Activated CD4-positive, alpha-beta T cell treated with anti-CD3 and anti-CD28 coated beads for 48 hours (primary cell): ENCODE measurements around the gene PARVA.

Experiments
- DNase-seq: peaks from one replicate; pipeline ENCODE4 v3.0.0-alpha.2; 2020

The PARVA gene

GRCh38 chr11:12404436-12404835 is 27.1 kb downstream of the PARVA start:
- DNase-seq: no peak

DNA sequence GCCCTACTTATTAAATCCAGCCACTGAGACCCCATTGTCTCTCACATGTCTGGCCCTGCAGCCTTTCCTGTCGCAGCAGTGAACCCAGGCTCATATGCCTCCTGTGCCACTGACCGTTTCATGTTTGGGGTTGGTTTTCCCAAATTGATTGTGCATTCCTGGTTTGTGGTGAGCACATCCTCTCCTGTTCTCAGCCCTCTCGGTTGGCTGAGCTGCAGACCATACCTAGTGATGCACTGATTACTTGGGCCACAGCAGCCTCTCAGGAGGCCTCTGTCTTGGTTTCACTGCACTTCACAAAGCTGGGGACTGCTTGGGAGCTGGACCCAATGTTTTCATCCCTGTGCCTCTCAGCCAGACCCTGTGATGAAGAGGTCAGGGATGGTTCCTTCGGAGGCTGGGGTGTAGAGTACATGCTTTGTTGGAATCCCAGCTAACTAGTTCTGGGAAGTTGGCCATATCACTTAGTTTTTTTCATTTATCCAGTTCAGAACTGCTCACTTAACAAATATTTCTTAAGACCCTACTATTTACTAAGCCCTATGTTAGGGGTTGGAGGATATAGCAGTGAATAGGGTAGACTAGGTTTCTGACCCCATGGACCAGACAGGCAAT is 30.9 kb downstream of the PARVA start:
- no peak for DNase-seq

- no peak for DNase-seq
These were observed 32.2 kb downstream of the PARVA start for GRCh38 chr11:12409621-12410005.

DNA sequence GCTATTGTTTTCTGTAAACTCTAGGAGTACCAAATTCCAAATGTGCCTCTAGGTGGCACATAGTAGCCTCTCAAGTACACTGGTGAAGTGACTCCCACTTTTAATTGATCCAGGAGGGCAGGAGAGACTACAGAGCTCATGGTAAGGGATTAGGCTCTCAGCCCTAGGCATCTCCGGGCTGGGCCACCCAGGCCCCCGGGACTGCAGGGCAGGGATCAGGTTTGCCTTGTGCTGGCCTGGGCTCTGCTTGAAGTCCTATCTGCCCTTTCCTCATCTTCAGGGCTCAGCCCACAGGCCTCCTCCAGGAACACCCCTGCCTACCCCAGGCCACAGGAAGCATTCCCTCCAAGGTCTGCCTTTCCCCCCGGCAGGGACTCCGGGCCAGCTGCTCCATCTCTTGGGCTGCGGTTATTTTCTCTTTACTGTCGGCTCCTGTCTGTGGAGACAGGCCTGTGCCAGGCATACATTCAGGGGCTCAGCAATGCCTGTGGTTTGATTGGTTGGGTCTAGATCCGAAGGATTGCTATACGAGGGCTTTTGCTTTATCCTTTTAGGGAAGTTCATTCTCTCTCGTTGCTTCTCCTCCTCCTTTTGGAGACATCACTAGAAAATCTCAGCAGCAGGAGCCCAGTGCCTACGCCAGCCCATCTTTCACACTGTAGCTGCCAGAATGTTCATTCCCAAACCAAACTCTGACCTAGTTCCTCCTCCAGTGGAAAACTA is 32.8 kb downstream of the PARVA start:
- no peak for DNase-seq

GRCh38 chr11:12411393-12411792 is 34.0 kb downstream of the PARVA start:
- no peak for DNase-seq

DNA sequence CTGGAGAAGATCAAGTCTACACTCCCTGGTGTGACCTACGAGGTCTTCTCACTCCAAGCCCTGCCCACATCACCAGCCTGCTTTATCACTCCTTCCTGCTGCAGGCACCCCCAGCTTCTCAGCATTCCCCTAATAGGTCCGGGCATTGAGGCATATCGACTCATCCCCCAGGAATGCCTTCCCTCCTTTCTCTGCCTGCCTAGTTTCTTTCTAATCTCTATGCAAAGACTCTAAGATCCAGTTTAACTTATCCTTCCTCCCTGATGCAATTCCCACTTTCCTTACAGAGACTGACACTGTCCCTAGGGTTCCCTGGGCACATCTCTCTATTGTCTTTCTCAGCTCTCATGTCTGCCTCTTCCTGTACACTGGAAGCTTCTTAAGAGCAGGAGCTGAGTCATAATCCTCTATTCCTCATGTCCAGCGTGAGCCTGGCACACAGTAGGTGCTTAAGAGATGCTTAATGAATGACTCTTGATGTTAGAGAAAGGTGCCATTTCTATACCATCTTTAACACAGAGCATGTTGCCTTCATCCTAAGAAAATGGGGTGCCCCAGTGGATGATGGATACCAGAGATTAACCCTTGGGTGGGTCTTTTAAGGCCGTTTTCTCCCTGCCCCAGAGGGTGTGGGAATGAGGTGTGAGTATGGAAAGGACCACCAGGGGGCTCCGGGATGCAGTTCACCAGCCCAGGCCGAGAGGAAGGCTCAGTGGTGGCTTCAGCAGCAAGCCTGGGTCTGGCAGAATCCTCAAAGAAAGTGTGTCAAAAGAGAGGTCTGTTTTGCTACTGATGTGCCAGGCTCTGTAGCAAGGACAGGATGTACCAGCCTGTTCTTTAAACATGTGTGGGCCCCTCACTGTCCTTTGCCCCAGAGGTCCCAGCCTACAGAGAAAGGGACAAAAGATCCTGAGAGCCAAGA is 34.7 kb downstream of the PARVA start:
- peak; percentile 65 for DNase-seq

DNA sequence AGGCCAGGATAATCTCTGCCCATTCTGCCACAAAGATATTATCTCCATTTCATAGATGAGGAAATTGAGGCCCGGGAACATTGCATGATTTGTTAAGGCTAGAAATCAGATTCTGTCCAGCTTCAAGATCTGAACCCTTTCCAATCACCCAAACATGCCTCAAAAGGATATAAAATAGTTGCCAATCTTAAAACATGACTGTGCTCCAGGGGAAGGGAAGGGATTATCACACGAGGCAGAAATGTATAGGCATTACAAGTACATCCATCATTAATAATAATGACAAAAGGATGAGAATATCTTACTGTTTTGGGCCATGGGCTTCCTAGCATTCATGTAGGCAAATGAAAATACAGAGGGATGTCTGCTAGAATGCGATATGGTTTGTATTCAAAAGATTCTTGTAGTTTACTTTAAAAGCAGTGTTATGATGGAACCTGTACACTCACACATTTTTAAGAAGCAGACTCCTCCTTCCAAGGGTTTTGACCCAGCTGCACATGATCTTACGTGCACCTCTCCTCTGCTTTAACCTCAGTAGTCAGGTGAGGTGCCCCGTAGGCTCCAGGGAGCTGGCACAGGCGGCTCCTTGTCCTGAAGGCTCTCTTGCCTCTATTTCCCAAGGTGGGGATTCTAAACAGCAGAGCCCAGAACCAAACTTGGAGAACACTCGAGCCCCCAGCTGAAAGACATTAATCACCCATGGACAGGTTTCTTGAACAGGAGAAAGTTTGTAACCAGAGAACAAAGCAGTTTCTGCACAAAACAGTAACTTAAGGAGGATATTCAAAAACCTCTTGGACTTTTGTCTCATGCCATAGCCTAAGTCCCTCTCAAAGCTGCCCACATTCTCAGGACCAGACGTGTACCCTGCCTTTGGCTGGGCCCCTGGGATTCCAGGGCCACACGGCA is 36.0 kb downstream of the PARVA start:
- no peak for DNase-seq

DNA sequence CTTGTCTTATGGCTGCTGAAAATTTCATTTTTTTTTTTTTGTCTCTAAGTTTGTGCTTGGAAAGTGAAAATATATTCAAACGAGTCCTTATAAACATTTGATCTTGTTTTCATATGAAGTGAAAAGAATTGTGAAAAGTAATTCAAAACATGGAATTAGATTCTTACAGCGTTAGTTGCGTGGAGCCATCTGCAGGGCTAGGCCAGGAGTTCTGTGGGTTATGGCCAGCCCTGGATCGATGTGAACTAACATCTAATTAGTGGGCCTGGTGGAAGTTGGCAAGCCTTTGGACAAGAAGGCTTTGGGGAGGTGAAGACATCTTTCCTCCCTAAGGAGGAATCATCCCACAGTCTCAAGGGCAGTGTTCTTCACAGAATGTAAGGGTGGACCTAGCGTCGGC is 37.2 kb downstream of the PARVA start:
- no peak for DNase-seq

DNA sequence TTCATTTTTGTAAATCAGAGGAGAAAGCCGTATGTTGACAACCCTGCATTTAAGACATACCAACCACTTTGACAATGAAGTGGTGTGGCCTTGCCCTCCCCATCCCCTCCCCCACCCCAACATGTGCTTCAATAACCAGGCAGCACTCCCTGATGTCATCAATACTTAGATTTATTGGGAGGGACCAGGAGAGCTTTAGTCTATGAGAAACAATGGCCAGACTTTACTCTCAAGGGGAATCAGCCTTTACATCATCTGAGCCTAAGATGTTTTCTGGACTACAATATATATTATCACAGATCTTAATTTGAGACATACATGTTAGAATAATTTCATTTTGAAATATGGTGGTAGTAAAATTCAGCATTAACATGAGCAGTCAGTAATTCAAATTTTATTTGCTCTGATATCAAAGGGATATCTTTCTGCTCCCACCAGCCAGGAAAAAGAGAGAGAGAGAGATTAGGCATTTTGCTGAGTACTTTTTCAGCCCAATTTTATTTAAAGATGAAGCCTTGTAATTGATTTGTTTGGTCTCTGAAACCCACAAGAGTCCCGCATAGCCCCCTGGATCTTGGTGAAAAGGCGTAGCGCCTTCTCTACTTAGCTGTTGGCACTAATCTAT is 38.1 kb downstream of the PARVA start:
- DNase-seq: no peak

GRCh38 chr11:12416552-12416951 is 39.2 kb downstream of the PARVA start:
- DNase-seq: no peak

DNA sequence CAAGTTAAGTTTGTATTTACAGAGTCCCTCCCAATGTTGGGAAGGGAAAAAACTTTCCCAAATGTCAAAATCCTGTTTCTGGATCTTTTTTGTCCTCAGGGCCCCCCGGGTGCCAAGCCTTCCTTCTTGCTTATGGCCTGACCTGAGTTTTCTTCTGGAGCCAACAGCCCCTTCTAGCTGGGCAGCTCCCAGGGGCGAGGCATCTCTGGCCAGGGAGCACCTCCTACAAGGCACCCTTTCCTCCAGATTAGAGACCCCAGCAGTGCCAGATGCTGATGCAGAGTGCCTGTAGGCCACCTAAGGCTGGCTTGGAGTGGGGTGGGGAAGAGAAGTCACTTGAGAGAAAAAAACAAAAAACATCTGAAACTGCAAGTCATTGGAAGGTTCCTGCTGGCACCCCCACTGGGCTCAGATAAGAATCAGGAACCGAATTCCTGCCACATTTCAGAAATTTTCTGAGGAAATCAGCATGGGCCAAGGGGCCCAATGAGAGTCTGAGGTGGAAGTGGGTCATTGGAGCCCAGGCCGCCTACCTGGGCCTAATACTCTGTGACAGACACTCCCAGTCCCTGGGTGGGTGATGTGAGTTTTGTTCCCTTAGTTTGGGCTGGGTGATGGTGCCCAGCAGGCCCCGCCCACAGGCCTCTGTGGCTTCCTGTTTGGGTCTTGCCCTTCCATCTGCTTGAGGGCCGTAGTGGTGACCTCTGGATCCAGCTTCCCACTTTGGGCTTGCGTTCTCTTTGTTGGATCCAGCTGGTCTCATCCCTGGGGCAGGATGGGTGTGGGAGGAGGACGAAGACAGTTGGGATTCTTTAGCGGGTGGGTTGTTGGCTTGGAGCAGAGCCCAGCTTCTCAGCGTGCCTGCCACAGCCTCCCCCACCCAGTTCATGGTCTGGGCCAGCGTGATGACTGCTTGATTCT is 40.6 kb downstream of the PARVA start:
- DNase-seq: no peak

DNA sequence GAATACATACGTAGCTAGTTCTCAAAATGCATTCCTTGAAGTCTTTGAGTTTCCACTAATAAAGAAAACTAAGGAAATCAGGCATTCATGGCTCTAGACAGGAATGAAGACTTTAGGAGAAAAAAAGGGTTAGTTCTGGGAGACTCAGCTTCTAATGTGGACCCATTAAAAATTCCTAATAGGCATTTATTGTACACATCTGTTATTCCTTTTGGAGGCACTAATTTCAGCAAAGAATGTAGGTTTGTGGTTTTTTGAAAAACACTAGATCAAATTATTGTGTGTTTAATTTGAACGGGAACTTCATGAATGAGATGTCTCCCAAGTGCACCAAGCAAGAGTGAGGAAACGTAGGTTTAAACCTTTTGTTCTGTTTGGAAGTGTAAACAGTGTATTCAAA is 42.7 kb downstream of the PARVA start:
- DNase-seq: no peak

- no peak for DNase-seq
These were observed 43.3 kb downstream of the PARVA start for GRCh38 chr11:12420706-12421105.

- DNase-seq: no peak
These were observed 44.0 kb downstream of the PARVA start for GRCh38 chr11:12421386-12421785.

GRCh38 chr11:12426176-12426575 is 48.8 kb downstream of the PARVA start:
- no peak for DNase-seq

DNA sequence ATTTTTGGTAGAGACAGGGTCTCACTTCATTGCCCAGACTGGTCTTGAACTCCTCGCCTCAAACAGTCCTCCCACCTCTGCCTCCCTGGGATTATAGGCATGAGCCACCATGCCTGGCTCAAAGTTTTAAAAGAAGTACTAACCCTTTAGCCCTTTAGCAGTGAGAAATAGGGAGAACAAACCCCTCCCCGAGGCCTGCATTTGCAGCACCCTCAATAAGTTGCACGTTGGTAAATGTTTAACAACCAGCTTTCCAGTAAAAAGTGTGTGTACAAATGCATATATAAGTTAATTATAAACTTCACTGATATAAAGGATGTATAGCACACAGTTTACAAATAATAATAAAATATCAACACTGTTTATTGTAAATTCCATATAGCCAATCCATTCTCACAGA is 51.8 kb downstream of the PARVA start:
- DNase-seq: no peak

- DNase-seq: no peak
These were observed 53.0 kb downstream of the PARVA start for GRCh38 chr11:12430351-12430750.

- DNase-seq: no peak
These were observed 53.7 kb downstream of the PARVA start for GRCh38 chr11:12430954-12431595.

GRCh38 chr11:12432507-12432906 is 55.1 kb downstream of the PARVA start:
- DNase-seq: no peak

DNA sequence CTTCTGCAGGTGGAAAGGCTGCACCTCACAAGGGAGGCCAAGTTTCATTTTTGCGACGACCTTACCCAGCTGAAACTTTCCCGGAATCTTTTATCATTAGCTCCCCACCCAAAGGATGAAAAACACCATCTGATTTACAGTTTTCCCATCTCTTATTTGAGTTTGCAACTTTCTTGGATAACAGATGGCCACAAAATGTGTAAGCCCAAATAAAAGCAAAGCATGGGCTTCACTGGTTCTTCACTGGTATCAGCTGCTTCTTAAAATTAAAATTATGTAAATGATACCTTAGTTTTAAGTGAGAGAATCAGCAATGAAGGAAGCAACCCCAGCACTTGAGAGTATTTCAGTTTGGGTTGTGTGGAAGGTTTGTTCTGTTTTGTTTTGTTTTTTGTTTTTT is 55.8 kb downstream of the PARVA start:
- DNase-seq: no peak
